HG02763 (cell line): ENCODE results near the gene FRS2.

Experiments used
- ATAC-seq: cut with Tn5 transposase; IDR thresholded peaks from one replicate; pipeline ENCODE4 v1.9.1; 2021; ENCODE audit warnings: mild to moderate bottlenecking, moderate library complexity; ENCODE audit not compliant: unreplicated experiment

Gene FRS2

DNA sequence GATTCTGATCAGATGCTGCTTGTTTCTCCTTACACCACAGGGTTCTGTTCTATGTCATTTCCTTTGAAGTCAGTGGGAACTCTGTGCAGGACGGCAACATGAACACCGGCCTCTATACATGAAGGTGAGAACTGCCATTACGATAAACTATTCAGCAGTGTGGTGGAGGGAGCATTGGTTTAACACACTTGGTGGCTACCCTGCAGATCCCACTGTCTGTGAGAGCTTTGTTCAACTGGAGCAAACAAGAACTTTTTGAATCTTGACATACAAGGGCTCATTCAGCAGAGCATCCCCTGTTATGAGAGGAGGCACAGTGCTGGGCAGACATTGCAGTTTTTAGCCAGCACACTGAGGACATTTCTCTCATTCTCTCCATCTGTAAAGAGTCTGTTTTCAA lies 10.7 kb upstream of the FRS2 start:
- ATAC-seq, result no peak

DNA sequence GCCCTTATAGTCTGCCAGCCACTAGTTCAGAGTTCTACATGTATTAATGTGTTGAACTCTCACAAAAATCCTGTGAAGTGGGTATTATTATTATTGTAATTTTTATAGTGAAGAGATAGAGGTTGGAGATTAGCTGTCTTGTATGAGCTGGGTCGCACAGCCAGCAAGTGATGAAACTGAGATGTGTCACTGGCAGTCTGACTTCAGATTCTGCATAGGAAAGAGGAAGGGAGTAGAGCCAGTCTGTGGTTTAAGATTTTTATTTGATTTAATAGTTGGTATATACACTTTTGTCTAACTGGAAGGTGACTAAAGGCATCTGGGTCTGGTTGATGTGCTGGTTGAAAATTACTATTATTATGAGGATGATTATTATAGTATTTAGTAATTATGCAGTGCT lies 5.8 kb upstream of the FRS2 start:
- no peak for ATAC-seq

DNA sequence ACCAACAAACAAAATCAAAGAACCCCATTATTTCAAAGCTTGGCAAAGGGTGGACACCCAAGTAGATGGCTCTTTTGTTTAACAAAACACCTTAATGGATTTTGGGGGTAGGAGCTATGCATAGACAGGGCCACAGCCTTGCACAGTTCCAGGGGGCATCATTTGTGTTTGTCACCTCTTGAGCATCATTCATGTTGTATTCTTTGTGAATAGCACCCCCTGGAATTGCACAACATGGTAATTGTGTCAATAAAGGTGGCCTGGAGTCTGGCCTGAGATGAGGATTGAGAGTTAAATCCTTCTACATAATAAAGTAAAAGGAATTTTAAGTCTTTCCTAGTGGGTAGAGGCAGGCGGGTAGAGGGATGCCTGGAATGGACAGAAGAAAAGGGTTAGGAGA lies 3.3 kb upstream of the FRS2 start:
- no peak for ATAC-seq

DNA sequence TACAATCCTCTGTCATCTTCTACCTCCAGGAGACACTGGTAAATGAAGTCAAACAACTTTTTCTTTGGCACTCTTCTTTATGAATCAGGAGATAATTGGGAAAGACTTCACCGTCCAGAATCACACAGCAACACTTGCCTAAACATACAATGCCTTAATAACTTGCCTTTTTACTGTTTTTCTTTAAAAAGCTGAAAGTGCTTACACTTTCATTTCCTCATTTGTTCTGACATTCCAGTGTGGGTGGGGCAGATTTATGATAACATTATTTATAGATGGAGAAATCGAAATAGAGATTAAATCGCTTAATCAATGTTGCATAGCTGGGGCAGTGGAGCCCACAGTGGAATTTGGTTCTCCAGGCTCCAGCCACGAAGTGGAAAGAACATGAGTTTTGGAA lies 2.8 kb upstream of the FRS2 start:
- no peak for ATAC-seq

DNA sequence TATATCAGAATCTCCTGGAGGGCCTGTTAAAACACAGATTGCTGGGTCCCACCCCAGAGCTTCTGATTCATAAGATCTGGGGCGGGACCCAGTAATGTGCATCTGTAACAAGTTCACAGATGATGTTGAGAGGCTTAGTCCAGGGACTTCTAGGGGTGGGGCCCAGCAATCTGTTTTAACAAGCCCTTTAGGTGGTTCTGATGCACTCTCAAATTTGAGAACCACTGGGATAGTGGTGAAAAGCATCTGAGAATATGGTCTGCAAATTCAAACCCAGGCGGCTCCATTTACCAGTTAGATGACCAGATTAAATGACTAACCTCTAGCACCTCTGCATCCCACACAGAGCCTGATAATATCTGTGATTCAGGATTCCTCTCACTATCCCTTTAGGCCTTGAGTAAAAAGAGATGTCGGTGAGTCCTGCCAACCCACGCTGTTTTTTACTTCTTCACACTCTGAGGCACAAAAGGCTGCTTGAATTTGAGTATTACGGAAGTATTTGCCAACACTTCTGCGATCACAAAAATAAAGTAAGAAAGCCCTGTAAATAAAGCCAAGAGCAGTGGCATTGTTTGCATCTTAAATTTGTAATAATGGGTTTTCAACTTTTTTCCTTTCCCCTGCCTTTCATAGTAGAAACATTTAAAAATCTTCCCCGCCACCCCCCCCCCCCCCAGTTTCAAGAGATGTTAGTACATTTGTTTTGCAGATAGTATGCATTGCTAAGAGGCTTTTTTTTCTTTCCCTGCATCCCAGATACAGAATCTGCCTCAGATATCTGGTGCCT lies 1.8 kb upstream of the FRS2 start:
- ATAC-seq, result no peak

DNA sequence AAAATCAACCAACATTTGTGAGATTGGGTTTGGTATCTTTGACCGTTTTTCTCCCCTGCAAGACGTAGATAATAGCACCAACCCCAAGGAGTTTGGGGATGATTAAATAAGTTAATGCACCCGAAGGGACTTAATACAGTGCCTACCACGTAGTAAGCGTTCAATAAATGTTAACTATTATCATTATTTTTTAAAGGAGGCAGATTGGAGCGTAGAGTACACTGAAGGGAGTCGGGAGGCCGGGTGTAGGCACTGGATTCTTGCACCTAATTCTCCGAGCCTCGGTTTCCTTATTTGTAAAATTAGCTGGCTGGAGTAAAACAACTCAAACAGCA lies 367 bp upstream of the FRS2 start:
- ATAC-seq, result no peak

DNA sequence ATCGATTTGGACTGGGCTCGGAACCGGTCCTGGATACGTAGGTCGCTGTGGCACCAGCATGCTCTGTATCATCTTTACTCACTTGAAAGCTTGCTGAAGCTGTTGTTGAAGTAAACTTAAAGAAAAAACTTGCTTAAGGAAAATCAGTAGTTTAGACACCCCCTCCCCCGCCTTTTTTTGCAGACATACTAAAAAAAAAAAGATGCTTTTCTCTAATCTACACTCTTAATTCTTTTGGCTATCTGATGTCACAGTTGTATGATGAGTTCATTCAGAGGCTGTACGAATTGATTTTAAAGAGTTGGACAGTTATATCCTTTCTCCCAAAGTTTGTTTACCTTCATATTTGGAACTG lies 865 bp downstream of the FRS2 start:
- no peak for ATAC-seq

DNA sequence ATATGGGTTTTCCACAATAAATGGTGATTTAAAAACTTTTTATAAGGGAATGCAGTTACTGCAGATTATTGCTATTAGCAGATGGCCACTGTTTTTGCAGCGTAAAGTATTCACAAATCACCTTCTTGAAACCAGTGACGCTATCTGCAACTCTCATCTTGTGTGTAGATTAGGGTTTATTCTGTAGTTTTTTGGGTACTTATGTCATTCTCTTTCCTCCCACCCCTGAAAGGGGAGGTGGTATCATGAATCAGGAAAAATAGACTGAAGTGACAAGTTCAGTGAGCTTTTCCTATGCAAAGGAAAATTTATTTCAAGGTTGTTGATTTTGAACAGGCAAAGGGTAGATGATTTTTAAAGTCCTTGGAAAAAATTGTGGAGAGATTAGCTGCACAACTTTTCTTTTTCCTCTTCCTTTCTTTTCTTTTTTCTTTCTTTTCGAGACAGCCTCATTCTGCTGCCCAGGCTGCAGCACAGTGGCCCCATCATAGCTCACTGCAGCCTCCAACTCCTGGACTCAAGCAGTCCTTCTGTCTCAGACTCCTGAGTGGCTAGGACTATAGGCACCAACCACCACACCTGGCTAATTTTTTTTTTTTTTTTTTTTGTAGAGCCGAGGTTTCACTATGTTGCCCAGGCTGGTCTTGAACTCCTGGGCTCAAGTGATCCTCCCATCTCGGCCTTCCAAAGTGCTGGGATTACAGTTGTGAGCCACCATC lies 1.6 kb downstream of the FRS2 start:
- no peak for ATAC-seq

DNA sequence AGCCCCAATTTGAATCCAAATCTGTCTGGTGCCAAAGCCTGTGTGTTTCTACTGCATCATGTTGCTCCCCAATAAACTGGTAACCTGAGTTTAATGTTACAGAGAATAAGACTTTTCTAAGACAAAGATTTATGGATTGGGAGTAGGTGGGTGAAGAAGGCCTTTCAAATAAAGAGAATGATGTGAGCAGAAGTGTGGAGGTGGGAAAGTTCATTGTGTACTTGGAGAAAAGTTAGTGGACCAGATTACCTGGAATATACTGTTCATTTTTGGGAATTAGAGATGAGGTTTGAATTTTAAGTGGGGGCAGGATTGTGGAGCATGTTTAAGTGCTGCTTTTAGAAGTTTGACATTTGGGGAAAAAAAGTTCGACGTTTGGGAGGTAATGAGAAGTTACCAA lies 3.1 kb downstream of the FRS2 start:
- no peak for ATAC-seq

DNA sequence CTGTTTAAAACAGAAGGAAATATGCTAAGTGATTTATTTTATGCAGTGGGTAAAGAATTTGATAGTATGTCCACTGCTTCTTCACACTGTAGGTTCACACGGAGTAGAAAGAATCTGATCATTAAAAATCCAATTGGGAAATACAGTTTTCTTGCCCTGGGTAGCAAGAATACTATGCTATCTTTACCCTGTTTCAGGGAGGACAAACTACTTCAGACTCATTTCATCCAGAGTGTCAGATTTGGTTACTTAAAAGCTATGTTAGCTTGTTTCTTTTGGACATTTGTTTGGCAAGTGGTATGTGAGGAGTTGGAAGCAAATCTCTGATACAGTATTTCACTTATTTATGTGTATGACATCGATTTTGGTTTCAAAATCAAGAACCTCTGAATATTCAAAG lies 4.3 kb downstream of the FRS2 start:
- no peak for ATAC-seq

DNA sequence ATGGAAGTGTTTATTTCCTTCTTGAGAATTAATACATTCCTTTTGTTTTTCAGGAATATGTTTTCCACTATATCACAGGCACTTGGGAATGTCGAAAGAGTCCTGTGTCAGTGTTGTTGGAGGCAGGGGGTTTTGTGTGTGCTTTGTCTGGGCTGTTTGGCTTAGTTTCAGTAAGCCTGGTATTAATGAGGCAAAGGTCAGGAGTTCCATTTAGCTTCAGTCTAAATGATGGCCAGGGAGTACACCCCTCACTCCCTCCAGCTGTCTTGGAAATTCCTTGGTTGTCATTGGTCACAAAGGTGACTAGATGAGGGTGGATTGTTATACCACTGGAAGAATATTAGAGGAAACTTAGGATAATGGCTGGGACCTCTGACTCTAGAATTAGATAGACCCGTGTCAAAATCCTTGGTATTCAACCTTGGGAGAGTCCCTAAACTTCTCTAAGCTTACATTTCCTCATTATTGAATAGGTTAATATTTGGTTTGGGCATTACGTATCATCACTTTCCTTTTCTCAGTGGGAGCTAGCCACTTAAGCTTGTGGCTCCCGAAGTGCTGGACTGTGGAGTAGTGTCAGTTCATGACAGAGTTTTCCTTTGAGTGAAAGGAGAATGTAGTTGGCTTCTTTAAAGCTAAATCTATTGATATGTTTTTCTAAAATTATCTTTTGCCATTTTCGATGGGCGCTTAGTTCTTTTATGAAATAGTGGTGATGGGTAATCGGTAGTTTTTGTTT lies 5.2 kb downstream of the FRS2 start:
- ATAC-seq, result no peak

DNA sequence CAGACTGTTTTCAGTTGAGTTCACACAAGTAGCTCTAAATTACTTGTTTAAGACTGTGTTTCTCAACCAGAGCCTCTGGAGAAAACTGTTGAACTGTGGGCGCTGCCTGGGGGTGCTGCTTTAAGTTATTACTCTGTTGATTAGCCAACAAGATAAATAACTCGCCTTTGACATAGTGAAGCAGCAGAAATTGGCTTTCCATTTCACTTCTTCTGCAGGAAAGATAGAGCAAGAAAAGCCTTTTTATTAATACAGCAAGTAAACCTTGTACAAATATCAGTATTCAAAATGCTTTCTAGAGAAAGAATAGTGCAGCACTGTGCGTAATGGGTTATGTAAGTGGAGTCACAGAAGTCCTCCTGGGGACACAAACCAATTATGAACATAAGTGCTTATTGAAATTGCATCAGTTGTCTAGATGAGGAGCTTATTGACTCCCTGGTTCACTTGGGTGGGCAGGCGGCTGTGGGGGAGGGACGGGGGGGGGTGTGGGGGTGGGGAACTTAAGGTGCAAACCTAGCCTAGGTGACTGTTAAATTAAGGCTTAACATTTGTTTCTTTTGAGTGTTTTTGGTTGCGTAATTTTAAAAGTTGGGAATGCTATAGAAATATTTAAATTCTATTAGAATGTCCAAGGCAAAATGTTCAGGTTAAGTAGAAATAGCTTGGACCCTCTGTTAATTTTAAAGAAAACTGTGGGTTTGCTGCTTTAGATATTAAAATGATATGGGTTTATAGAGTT lies 6.3 kb downstream of the FRS2 start:
- ATAC-seq, result no peak

DNA sequence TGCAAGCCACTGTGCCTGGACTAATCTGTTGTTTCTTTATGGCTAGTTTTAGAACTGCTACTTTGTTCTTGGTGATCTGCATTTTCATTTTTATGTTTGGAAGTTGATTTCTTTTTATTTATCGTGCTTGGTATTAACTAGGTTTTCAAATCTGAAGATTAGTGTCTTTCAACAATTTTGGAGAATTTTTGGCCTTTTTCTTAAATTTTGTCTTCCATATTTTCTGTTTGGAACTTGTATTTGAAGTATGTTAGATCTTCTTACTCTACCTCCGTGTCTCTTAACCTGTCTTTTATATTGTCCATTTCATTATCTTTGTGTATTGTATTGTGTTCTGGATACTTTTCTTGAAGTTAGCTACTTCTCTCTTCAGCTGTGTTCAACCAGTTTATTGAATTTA lies 9.5 kb downstream of the FRS2 start:
- no peak for ATAC-seq

DNA sequence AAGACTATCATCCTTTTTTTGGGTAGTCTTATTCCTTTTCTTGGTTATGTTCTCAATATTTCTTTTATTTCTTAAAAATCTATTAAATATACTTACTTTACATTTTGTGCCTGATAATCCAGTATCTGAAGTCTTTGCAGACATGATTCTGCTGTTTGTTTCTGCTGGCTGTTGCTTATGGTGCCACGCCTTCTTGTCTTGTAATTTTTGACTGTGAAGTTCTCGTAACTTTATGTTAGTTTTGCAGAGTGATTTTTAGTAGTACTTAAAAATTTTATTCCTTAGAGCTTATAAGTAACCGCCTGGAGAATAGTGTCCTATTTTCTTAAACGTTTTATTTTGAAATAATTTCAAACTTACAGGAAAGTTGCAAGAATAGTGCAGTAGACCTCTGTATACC lies 10.5 kb downstream of the FRS2 start:
- no peak for ATAC-seq

DNA sequence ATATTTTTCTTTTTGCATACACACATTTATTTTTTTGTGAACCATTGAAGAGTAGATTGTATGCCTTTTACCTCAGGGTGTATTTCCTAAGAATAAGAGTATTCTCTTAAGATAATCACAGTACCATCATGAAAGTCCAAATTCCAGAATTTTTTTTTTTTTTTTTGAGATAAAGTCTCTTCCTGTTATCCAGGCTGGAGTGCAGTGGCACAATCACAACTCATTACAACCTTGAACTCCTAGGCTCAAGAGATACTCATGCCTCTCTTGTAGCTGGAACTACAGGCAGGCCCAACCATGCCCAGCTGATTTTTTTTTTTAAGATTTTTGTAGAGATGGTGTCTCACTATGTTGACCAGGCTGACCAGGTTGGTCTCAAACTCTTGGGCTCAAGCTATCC lies 10.9 kb downstream of the FRS2 start:
- ATAC-seq, result no peak

DNA sequence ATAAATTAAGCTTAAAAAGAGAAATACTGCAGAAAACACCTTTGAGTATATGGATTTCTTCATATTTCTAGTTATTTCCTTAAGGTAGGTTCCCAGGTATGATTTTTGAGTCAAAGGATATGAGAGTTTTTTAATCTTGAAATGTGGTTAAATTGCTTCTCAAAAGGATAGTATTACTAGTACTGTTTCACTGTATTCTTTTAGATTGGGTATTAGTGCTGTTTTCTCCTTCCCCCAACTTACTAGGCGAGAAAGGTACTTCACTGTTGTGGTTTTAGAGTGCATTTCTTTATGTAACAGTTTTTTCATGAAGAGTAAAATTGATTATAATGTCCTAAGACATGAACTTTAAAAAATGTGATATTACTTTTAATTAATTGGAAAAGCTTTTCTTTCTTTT lies 13.5 kb downstream of the FRS2 start:
- no peak for ATAC-seq

DNA sequence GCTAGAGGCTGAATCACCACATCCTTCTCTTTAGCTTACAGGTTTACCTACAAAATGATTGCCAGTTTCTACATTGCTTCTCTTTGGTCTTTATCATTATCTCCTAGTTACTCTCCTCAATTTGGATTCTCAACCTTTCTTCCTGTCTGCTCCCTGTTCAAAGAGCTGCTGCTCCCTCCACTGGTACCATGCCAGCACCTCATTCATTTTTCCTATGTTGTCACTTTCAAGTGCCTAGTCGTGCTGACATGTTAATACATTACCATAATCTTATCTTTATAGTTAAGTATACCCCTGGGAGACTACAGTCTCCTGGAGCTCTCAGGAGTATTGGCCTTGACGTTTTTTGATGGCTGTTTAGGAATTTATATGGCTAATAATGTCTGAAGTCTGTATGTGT lies 14.2 kb downstream of the FRS2 start:
- ATAC-seq, result no peak

DNA sequence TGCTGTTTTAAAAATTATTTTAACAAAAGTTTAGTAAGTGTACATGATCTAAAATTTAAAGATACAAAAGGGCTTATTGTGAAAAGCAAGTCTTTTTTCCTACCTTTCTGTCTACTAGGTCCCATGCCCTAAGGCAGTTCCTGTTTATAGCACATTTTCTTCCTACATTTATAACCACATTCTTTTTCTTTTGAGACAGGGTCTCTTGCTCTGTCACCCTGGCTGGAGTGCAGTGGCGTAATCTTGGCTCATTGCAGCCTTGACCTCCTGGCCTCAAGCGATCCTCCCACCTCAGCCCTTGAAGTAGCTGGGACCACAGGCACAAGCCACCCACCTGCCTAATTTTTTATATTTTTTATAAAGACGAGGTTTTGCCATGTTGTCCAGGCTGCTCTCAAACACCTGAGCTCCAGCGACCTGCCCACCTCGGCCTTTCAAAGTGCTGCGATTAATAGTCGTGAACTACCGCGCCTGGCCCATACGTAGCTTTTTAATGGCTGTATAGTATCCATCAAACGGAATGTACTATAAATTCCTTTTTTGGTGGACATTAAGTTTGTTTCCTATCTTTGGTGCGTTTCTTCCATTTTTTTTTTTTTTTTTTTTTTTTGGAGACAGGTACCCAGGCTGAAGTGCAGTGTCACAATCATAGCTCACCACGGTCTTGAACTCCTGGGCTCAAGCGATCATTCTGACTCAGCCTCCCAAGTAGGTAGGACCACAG lies 20.9 kb downstream of the FRS2 start:
- ATAC-seq, result no peak

DNA sequence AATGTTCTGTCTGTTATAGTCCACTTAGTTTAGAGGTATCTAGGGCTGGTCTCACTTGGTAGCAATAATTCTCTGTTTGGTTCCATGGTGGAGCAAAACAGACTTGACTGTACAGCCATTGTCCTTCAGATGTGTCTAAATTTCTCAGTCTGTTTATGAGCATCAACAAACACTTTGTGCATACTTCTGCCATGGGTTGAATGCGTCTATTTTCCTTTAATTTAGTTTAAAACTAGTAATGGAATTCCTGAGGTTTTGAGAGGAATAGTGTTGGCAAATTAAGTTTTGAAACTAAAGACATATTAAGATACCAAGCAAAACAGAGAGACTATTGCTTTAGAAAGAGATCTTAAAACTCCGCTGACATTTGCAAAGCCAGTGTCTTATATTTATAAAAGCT lies 22.6 kb downstream of the FRS2 start:
- ATAC-seq, result no peak

DNA sequence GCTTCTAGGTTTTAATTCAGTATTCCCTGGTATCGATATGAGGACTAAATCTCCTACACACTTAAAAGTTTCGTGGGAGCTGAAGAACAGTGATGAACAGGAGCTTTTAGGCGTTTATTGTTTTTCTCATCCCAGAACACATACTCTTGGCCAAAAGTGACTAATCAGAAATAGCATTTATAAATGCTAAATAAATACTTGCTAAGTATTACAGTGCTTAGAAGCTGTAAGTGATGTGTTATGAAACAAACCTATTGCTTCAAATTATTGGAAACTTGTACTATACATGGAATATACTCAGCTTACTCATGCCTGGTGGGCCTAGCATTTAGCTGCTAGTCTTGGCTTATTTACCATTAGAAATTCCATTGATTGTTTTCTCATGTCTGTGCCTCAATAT lies 24.9 kb downstream of the FRS2 start:
- ATAC-seq, result no peak
